NCI-H1417 (cell line): ENCODE measurements around the gene ZNF24.

Experiments
- DNase-seq, 3 experiments: peaks; one replicate each; lab custom pipeline; 2025; lab: John Stamatoyannopoulos, UW

ZNF24 gene

DNA sequence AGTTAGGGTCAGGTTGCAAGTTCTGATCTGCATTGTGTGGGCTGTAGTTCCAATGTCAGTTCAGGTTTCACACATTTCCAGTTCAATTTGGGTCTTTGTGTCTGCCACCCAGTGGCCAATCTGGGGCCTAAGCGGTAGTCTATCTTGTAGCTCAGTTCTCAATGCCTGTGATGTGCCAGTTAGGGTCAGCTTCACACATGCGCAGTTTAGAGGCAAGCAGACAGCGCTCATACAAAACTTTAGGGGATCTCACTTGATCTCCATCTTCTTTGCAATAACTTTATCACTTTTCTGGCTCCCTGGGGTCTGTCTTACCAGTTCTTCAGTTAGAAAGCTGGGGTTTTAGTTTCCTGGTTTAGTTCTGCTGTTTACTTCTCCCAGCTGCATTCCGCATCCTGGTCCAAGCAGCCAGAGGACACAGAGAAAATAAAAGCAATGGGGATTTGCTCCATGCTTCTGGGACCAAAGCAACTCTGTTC lies 11.0 kb upstream of the ZNF24 start:
- peak; percentile 14 to 80 (median 61) for DNase-seq

DNA sequence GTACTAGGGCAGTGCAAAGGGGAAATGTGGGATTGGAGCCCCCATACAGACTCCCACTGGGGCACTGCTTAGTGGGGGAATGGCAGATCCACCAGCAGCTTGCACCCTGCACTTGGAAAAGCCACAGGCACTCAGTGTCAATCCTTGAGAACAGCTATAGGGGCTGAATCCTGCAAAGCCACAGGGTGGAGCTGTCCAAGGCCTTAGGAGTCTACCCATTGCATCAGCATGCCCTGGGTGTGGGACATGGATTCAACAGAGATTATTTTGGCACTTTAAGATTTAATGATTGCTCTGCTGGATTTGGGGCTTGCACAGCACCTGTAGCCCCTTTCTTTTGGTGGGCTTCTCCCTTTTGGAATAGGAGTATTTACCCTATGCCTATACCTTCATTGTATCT lies 8.6 kb upstream of the ZNF24 start:
- no peak for DNase-seq

DNA sequence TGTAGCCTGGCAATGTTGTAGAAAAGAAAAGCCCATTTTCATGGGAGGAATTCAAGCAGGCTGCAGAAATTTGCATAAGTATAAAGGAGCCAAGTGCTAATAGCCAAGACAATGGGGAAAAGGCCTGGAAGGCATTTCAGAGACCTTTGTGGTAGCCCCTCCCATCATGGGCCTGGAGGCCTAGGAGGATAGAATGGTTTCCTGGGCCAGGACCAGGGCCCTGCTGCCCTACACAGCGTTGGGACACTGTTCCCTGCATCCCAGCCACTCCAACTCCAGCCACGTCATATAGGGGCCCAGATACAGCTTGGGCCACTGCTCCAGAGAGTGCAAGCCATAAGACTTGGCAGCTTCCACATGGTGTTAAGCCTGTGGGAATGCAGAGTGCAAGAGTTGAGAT lies 8.1 kb upstream of the ZNF24 start:
- no peak for DNase-seq

DNA sequence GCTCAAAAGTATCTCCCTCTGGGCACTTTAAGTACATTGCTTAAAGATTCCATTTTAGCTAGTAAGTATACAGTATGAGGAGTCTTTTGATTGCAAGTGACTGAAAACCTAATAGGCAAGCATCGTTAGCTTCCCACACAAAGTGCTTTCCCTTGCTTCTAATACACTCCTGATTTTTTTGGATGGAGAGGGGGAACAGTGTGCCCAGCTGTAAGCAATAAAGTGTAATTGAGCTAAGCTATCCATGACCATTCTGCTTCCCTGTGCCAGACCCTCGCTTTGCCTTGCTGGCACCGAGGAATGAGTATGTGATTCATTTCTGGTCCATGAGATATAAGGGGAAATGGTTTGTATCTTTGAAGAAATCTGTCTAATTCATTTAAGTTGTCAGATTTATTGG lies 3.8 kb upstream of the ZNF24 start:
- DNase-seq = no peak

DNA sequence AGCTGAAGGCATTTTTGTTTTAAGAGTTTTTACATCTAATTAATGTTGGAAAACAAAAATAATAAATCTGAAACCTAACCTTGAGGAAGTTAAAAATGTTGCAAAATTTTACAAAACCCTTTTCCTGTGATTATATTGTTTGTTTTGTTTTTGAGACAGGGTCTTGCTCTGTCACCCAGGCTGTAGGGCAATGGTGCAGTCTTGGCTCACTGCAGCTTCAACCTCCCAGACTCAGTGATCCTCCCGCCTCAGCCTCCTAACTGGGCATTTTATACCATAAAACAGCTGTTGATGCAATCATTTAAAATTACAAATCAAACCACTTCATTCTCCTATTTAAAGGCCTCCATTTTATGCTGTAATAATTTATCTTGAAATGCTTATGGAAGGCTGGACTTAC lies 1.7 kb upstream of the ZNF24 start:
- no peak for DNase-seq

DNA sequence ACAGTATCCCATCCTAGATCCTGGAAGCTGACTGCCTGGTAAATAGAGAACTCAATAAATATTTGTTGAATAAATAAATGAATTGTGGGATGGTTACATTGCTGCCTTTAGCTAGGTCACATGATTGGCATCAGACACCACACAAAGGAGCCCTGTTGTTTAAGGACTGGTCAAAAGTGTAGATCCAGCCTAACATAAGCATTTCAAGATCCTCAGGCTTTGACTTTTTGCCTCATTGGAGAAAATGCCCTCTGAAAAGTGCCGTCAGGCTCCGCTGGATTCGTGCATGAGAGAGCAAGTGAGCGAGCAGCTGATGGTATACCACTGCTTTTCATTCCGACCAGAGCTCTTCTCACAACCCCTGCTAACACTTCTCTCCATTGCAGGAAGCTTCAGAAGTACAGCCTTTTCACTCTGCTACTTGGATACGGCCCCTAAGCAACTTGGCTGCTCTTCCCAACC lies 1.3 kb upstream of the ZNF24 start:
- peak in 2 of 3 experiments; percentile 33 to 66 for DNase-seq

DNA sequence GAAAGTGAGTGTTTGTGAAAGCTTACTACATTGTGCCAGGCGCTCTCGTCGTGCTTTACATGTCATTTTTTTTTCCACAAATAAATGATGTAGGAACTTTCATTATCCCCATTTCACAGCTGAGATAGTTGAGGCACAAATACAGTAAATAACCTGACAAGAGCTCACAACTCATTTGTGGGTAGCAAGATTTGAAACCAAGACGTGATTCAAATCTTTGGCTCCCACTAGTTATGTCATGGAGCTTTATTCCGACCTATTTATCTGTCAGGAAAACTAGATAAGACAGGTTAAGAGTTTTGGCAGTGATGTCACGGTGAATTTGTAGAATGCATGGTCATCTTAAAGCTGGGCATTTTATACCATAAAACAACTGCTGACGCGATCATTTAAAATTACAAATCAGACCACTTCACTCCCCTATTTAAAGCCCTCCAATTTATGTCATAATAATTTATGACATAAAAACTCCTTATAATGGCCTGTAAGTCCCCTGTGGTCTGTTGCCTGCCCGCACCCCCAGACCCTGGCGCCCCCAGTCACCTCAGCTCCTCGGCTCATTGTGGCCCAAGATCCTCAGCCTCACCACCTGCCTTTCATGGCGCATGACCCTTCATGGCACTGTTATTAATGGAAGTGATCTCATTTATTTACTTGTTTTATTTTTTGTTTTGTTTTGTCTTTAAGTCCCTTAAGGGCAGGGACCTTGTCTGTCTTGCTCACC lies 678 bp upstream of the ZNF24 start:
- peak in 2 of 3 experiments; percentile 39 to 66 for DNase-seq

DNA sequence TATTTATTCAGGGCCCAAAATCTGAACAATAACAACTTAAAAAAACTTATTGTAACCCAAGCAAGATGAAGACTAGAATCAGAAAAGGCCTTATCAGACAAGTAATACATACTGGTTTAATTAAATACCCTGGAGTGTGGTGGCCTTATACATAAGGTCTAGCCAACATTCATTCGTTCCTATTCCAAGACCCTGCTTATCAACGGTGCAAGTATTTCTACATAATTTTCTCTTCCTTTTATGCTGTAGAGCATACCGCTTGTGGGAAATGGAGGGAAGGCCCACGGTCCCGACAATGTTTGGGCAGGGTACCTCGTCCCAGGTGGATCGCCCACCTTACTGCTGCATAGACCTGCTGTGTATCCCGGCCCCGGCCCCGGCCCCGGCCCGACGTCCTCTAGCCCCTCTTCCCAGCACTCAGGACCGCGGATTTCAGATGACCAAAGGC lies 708 bp downstream of the ZNF24 start:
- no peak for DNase-seq

DNA sequence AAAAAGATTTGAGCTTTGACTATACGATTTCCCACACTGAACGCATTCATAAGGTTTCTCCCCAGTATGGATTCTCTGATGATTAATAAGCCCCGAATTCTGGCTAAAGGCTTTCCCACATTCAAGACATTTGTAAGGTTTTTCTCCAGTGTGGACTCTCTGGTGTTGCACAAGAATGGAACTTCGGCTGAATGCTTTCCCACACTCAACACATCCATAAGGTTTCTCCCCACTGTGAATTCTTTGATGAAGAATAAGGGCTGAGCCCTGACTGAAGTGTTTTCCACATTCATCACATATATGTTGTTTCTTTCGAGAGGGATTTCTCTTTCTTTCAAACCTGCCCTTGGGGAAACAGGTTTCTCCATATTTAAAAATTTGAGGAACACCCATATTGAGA lies 6.9 kb downstream of the ZNF24 start:
- no peak for DNase-seq

DNA sequence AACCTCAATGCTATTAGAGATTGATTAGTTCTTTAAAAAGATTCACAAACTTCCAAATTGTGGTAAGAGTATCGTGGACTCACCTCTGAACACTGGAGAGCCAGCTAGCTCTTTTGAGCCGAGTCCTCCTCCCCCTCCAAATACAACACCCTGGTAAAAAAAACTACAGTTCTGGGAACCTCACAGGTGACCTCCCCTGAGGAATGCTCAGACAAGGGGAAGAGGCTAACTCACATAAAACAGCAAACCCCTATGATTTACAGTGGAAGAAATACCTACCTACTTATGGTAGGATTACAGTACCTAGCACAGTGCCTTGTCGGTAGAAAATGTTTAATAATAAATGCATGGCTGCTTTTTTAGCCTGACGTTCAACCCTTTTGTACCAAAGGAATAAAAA lies 8.4 kb downstream of the ZNF24 start:
- DNase-seq = no peak

DNA sequence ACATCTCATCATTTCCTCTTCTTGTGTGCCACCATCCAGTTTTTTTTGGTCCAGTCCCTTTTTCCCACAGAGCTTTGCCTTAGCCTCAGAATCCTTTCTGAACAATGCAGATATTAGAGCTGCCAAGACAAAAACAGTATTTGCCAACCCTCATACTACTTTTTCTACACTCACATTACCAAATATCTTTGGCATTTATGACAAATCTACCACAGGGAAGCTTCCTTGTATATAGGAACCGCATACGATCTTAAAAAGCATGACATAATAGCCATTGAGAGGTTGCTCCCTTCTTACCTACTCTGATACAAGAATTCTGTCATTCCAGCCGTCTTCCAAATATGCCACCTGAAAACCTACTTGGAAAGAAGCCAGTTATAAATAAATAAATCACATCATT lies 9.4 kb downstream of the ZNF24 start:
- no peak for DNase-seq

DNA sequence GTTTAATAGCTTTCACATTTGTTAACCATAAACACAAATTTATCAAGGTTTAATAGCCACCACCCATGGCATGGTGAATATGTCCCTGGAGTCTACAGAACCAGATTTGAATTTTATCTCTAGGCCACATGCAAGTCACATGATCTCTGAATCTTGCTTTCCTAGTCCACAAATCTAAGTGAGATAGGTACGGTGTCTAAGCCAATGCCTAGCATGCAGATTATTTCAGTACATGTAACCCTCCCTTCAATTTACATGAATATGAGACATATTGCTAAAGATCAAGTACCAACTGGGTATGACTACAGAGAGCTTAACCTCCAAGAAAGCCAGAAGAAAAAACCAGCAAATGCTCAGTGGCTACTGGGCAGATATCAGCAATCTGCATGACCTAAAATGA lies 10.0 kb downstream of the ZNF24 start:
- DNase-seq = no peak

DNA sequence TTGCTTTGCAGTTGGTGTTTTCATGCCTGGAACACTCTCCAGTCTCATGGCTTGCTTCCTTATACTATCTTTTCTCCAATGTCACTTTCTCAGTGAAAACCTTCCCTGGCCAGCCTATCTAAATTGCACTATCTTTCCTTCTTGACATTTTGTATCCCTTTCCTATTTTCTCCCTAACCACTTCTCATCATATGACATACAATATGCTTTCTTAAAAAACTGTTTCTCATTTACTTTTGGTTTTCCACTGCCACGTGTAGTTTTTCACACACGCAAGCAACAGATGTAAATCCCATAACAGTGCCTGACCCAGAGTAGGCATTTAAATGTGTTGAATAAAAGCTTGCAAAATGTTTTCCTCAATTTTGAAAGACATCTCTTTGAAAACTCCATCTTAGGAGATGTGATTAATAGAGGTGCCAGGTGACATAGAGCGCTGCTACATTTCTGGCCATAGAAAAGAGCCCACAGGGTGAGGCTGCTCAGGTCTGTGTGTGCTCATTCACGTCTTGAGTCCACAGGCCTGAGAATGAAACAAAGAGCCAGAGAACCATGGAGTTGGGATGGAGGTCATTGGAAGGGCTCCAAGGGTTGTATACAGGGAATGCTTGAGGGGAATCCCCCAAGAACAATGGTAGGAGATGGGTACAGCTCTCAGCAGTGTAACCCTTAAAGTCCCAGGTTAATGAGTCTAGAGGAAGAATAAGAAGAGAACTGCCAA lies 12.7 kb downstream of the ZNF24 start:
- DNase-seq = no peak

DNA sequence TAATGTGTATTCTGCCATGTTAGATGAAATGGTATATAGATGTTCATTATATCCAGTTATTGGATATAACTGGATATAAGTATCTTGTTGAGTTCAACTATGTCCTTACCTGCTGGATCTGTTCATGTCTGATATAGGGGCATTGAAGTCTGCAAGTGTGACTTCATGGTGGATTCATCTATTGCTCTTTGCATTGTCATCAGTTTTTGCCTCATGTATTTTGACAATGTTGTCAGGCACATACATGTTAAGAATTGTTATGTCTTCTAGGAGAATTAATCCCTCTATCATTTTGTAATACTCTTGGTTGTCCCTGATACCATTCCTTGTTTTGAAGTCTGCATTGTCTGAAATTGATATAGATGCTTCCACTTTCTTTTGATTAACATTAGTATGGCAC lies 15.4 kb downstream of the ZNF24 start:
- no peak for DNase-seq

DNA sequence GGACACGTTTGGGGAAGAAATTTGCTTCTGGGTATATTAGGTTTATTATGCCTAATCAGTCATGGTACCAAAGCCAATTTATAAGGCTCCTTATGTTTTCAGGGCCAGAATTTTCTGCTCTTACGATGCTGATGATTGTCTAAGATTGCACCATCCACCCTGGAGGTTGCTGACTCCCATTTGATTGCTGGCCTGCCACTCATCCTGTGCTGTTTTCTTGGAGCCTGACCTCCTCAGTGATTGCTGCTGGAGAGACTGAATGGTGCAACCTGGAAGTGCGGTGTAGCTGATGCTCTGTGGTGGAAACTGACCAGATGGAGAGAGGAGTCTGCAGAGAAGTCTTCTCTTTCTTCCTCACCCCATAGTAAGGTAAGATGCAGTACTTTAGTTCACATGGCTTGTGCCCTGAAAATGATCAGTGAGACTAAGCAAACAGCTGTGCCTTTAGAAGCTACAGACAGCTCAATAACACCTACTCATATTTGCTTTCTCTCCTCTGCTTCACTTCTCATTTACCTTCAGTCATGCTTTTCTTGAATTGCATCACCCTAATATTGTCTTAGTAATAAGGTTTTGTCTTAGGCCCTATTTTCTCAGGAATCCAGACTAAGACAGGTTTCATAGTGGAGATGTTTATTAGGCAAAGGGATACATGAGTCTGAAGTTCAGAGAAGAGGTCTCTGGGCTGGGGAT lies 17.4 kb downstream of the ZNF24 start:
- DNase-seq = no peak

DNA sequence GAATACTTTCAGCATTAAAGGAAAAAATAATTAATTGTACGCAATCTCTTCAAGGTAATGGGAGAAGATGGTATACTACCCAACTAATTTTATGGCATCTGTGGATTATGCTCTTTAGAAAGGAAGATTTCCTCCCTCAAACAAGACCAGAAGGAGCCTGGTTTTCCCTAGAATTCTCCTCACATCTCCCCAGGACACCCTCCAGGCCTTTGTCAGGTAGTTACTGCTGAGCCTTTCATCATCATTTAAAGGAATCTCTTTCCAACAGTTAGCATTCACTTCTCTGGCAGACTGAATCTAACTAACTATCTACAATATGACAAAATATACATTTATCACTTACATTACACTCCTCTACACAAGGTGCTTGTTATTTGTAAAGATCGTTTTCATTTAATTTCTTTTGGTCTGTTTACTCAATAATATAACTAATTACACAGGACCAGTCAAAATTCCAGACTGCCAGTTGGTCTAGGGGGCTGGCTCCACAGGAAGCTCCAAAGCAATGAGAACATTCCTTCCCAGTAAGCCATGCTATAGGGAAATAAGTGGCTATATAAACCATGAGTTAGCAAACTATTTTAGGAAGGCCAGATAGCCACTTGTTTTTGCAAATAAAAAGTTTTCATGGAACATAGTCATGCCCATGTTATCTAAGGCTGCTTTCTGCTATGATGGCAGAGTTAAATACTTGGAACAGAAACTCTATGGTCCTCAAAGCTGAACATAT lies 19.1 kb downstream of the ZNF24 start:
- DNase-seq = no peak

DNA sequence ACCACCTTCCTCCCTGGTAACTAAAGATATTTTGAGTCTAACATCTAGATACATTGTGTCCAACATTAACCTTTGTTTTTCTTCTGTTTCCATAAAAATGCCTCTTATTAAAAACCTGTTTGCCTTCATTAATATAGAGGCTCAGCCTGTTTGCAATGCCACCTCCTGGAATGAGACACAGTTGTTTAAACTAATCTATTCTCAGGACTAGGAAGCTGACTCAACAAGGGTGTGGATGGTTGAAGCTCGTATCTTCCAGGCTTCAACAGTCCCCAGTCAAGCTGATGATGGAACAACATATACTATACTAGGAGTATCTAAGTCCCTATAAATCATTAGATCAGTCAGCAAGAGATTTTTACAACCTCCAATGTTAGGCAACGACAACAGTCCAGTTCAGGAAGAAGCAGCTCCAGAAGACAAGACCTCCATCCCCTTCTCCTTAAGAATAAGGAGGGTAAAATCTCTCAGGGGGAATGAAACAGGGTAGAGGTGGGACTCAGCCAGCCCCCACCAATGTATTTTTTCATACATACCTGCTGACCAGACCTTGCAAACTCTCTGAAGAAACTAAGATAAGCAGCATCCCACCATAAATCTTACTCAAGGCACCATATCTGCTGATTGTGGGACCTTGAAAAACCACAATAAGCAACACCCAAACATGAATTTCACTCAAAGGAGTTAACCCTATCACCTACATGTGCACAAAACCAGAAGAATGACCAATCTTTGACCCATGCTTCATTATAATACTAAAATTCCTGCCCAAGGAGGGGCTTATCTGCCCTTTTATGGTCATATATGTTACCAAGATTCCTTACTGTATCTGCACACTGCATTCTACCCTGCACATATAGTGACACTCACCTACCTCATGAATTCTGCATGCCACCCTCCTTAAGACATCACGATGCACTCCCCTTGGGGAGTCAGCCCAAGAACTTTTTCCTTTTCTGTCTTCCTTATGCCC lies 21.4 kb downstream of the ZNF24 start:
- DNase-seq = no peak

DNA sequence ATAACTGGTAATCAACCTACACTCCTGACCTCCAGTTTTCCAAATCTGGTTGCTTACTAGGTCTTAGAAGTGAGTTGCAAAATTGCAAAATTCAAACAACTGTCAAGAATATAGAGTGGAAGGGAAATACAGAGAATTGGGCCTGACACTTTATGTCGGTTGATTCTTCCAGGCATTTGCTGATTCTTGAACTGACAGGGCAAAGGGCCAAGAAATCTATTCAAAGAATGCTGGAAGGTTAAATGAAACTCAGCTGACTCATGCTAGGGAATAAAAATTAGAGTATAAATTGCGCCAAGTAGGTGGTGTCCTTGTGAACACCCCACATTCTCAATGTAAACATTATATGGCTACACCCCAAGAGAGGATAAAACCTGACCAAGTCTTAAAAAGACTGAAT lies 32.7 kb downstream of the ZNF24 start:
- DNase-seq = no peak

DNA sequence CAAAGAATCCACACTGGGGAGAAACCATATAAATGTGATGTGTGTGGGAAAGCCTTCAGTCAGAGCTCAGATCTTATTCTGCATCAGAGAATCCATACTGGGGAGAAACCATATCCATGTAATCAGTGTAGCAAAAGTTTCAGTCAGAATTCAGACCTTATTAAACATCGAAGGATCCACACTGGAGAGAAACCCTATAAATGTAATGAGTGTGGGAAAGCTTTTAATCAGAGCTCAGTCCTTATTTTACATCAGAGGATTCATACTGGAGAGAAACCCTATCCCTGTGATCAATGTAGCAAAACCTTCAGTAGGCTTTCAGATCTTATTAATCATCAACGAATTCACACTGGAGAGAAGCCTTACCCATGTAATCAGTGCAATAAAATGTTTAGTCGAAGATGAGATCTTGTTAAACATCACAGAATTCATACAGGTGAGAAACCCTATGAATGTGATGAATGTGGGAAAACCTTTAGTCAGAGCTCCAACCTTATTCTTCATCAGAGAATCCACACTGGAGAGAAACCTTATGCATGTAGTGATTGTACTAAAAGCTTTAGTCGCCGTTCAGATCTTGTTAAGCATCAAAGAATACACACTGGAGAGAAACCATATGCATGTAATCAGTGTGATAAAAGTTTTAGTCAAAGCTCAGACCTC lies 37.5 kb downstream of the ZNF24 start:
- no peak for DNase-seq

DNA sequence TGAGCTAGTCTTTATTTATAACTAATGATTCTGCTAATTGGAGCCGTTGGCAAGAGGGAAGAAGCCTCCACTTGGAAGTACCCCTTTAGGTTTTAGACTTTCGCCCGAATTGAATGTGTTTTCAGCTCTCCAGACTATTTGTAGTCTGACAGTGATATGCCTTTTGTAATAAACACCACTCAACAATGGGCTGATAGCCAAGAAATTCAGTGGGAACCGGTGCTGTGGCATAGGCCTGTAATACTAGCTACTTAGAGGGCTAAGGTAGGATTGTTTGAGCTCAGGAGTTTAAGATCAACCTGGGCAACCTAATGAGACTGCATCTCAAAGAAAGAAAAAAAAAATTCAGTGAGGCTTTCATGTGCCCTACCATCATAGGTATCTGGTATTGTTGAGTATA lies 40.6 kb downstream of the ZNF24 start:
- no peak for DNase-seq
